Osteocyte (in vitro differentiated cells): ENCODE data around the gene PTOV1. TPM values are rescaled to one million over a fixed set of nuclear protein-coding genes. Genes with fewer than 3 reads are reported as not detected.
"Not testable (repeated sequence)": the region's sequence is repeated elsewhere in the genome, so short reads cannot be mapped to it uniquely, and the experiment has no call there.

ENCODE experiments used
- DNase-seq: peaks from one replicate; pipeline ENCODE4 v3.0.0; 2021; ENCODE audit warnings: mixed read lengths; ENCODE audit not compliant: unreplicated experiment; ENCODE audit errors: extremely low spot score
- H3K27ac Mint-ChIP-seq: one replicate; pipeline ENCODE4 v1.8.0; 2021; ENCODE audit warnings: mild to moderate bottlenecking, mixed read lengths; ENCODE audit not compliant: unreplicated experiment
- H3K27me3 Mint-ChIP-seq: one replicate; pipeline ENCODE4 v1.8.0; 2021; ENCODE audit warnings: mixed read lengths; ENCODE audit not compliant: unreplicated experiment
- H3K36me3 Mint-ChIP-seq: one replicate; pipeline ENCODE4 v1.8.0; 2021; ENCODE audit warnings: mixed read lengths; ENCODE audit not compliant: unreplicated experiment
- H3K4me1 Mint-ChIP-seq: one replicate; pipeline ENCODE4 v1.8.0; 2021; ENCODE audit warnings: mixed read lengths; ENCODE audit not compliant: unreplicated experiment
- H3K4me3 Mint-ChIP-seq: one replicate; pipeline ENCODE4 v1.8.0; 2021; ENCODE audit warnings: mild to moderate bottlenecking, moderate library complexity, mixed read lengths; ENCODE audit not compliant: unreplicated experiment
- H3K9me3 Mint-ChIP-seq: one replicate; pipeline ENCODE4 v1.8.0; 2021; ENCODE audit warnings: mixed read lengths; ENCODE audit not compliant: unreplicated experiment
- CTCF ChIP-seq: fragments of 200-600 bp; sonication (generic); IDR thresholded peaks from 2 replicates; pipeline ENCODE4 v1.5.0; 2021; ENCODE audit warnings: antibody characterized with exemption, mild to moderate bottlenecking, moderate library complexity
- total RNA-seq: library from RNA; stranded (reverse); gene quantifications from 2 replicates; pipeline ENCODE4 v1.2.1, GENCODE V29; 2021

PTOV1 gene
- total RNA-seq, 1 donor from 2014 or later, result 295 TPM

GRCh38 chr19:49818649-49819370, 32.1 kb upstream of the PTOV1 start:
- Mint-ChIP-seq H3K9me3 (no peaks in the 10 kb centered on the region), H3K4me3 (peak overlapping the region; percentile 99), H3K27ac (peak overlapping the region; percentile 100), H3K27me3 (no peaks in the 10 kb centered on the region), H3K4me1 (peaks cover 14% of the 10 kb centered on the region), H3K36me3 (peaks cover 10% of the 10 kb centered on the region)
- no peak for TF ChIP-seq CTCF
- DNase-seq, result no peak

DNA sequence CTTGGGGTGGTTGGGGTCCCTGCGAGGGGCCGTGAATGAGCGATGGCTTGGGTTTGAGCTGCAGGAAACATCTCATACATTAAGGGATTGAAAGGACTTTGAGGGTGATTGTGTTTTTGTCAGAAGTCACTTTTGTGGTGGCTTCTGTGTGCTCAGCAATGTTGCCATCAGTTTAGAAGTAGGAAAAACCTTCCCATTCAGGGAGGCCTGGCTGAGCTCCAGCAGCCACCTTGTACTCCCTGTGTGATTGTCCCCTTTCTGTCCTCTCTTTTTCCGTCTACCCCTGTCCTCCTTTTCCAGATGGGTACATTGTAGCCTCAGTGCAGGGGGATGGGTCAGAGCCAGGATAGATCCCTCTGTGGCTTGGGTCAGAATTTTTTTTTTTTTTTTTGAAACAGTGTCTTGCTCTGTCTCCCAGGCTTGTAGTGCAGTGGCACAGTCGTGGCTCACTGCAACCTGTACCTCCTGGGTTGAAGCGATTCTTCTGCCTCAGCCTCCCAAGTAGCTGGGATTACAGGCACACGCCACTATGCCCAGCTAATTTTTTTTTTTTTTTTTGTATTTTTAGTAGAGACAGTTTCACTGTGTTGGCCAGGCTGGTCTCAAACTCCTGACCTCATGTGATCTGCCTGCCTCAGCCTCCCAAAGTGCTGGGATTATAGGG, 31.4 kb upstream of the PTOV1 start:
- H3K27ac Mint-ChIP-seq, result peak overlapping the region; percentile 100
- H3K4me3 Mint-ChIP-seq, result peak overlapping the region; percentile 99
- H3K9me3 Mint-ChIP-seq, H3K27me3 Mint-ChIP-seq, DNase-seq: not testable (repeated sequence)
- peaks cover 11% of the 10 kb centered on the region for H3K4me1 Mint-ChIP-seq
- H3K36me3 Mint-ChIP-seq, result peaks cover 10% of the 10 kb centered on the region

DNA sequence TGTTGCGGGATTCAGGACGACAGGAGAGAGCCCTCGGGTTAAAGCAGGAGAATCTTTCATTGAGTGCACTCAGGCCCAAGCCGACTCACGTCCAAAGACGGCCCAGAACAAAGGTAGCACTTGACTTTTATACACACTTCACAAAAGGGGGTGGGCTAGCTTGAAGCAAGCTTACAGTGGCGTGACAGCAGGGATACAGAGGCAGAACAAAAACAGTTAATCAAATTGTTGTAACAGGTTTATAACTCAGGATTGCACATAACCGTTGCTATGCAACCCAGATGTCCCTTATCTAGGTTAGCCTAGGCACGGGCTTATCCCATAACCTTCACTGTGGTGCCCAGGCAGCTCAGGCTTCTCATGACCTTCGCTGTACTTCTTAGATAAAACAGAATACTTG, 30.8 kb upstream of the PTOV1 start:
- Mint-ChIP-seq H3K9me3 (no peaks in the 10 kb centered on the region), H3K4me1 (peaks cover 11% of the 10 kb centered on the region), H3K27ac (no peak overlapping the region), H3K27me3 (no peaks in the 10 kb centered on the region), H3K36me3 (peaks cover 10% of the 10 kb centered on the region), H3K4me3 (no peak overlapping the region)
- TF ChIP-seq CTCF, result no peak
- DNase-seq, result no peak

GRCh38 chr19:49823472-49823871, 27.5 kb upstream of the PTOV1 start:
- no peak for TF ChIP-seq CTCF
- H3K27ac Mint-ChIP-seq, result no peak overlapping the region
- DNase-seq, result no peak
- no peak overlapping the region for H3K4me3 Mint-ChIP-seq
- H3K36me3 Mint-ChIP-seq, result peaks cover 20% of the 10 kb centered on the region
- H3K27me3 Mint-ChIP-seq, result no peaks in the 10 kb centered on the region
- peaks cover 8% of the 10 kb centered on the region for H3K4me1 Mint-ChIP-seq
- no peaks in the 10 kb centered on the region for H3K9me3 Mint-ChIP-seq

- H3K4me1 Mint-ChIP-seq, result peaks cover under 1% of the 10 kb centered on the region
- no peak for TF ChIP-seq CTCF
- H3K36me3 Mint-ChIP-seq, result peaks cover 22% of the 10 kb centered on the region
- no peaks in the 10 kb centered on the region for H3K27me3 Mint-ChIP-seq
- no peak for DNase-seq
- H3K27ac Mint-ChIP-seq, result no peak overlapping the region
- no peak overlapping the region for H3K4me3 Mint-ChIP-seq
- no peaks in the 10 kb centered on the region for H3K9me3 Mint-ChIP-seq
Measured at GRCh38 chr19:49824662-49825061, 26.3 kb upstream of the PTOV1 start.
